Measurements from ENCODE around the gene METRN.

- TF ChIP-seq CTCF (IDR thresholded peaks at IDR 0.05): no peak
- no peak for TF ChIP-seq POLR2AphosphoS5 (IDR thresholded peaks at IDR 0.05; ENCODE audit: insufficient read depth in 1 of 2, low read depth in 1 of 2)
Measured at GRCh38 chr16:718922-719321, 4.0 kb downstream of the METRN start.

Measured in vagina (tissue), 2 donors.